Activated effector memory CD4-positive, alpha-beta T cell treated with Interleukin-2 at 50 U/mL for 16 hours (primary cell): ENCODE results near the gene ITGB8.

Experiments
- DNase-seq: peaks from one replicate; pipeline ENCODE4 v3.0.0-alpha.2; 2020

ITGB8 gene

GRCh38 chr7:20438248-20438647, 107.5 kb downstream of the ITGB8 start:
- no peak for DNase-seq

- DNase-seq, result no peak
These were observed 108.1 kb downstream of the ITGB8 start for GRCh38 chr7:20438694-20439376.

- no peak for DNase-seq
These were observed 108.9 kb downstream of the ITGB8 start for GRCh38 chr7:20439416-20440185.

- no peak for DNase-seq
These were observed 109.9 kb downstream of the ITGB8 start for GRCh38 chr7:20440472-20441105.

- no peak for DNase-seq
These were observed 110.6 kb downstream of the ITGB8 start for GRCh38 chr7:20441346-20441745.

GRCh38 chr7:20441991-20442441, 111.3 kb downstream of the ITGB8 start:
- no peak for DNase-seq

- DNase-seq, result no peak
These were observed 112.3 kb downstream of the ITGB8 start for GRCh38 chr7:20442951-20443350.

- DNase-seq, result no peak
These were observed 113.5 kb downstream of the ITGB8 start for GRCh38 chr7:20444030-20444800.

GRCh38 chr7:20447021-20447650, 116.4 kb downstream of the ITGB8 start:
- no peak for DNase-seq

GRCh38 chr7:20449176-20449575, 118.5 kb downstream of the ITGB8 start:
- DNase-seq, result no peak

GRCh38 chr7:20450536-20450935, 119.8 kb downstream of the ITGB8 start:
- DNase-seq, result no peak

- no peak for DNase-seq
These were observed 123.5 kb downstream of the ITGB8 start for GRCh38 chr7:20454202-20454601.

- DNase-seq, result no peak
These were observed 126.0 kb downstream of the ITGB8 start for GRCh38 chr7:20456701-20457100.

GRCh38 chr7:20458521-20458920, 127.8 kb downstream of the ITGB8 start:
- no peak for DNase-seq

GRCh38 chr7:20459419-20459818, 128.7 kb downstream of the ITGB8 start:
- no peak for DNase-seq

- no peak for DNase-seq
These were observed 134.2 kb downstream of the ITGB8 start for GRCh38 chr7:20464891-20465290.
